ENCODE measurements around the gene ELL3. TPM values are rescaled to one million over a fixed set of nuclear protein-coding genes. Genes with fewer than 3 reads are reported as not detected.

The ELL3 gene
- total RNA-seq, 1 donor from 2014 or later, result 0.24 TPM

GRCh38 chr15:43791993-43792760 is 15.4 kb upstream of the ELL3 start, which contains the start of gene SERF2:
Gene SERF2, plus strand, starts transcription at chr15:43792320. Its CDS starts 57 bp downstream, at chr15:43792377.
- peak; percentile 100 for DNase-seq (ENCODE audit: low spot score)

- no peak for DNase-seq (ENCODE audit: low spot score)
Measured at GRCh38 chr15:43789409-43789808, 12.6 kb upstream of the ELL3 start.

GRCh38 chr15:43779016-43779415 is 2.2 kb upstream of the ELL3 start:
- no peak for DNase-seq (ENCODE audit: low spot score)

- peak; percentile 87 for DNase-seq (ENCODE audit: low spot score)
Measured at GRCh38 chr15:43777267-43777914, 625 bp upstream of the ELL3 start.

GRCh38 chr15:43776101-43776717 is 557 bp downstream of the ELL3 start:
- no peak for DNase-seq (ENCODE audit: low spot score)

GRCh38 chr15:43775411-43775965 is 1.3 kb downstream of the ELL3 start:
- no peak for DNase-seq (ENCODE audit: low spot score)

GRCh38 chr15:43774062-43774461 is 2.7 kb downstream of the ELL3 start:
- DNase-seq (ENCODE audit: low spot score), result no peak

- DNase-seq (ENCODE audit: low spot score), result no peak
Measured at GRCh38 chr15:43772624-43773023, 4.1 kb downstream of the ELL3 start.

GRCh38 chr15:43771816-43772215 is 5.0 kb downstream of the ELL3 start:
- DNase-seq (ENCODE audit: low spot score), result peak; percentile 75

- DNase-seq (ENCODE audit: low spot score), result peak; percentile 54
Measured at GRCh38 chr15:43769584-43770228, 7.1 kb downstream of the ELL3 start.

- DNase-seq (ENCODE audit: low spot score), result no peak
Measured at GRCh38 chr15:43763819-43764446, 12.8 kb downstream of the ELL3 start.

- DNase-seq (ENCODE audit: low spot score), result no peak
Measured at GRCh38 chr15:43762824-43763223, 13.9 kb downstream of the ELL3 start.

GRCh38 chr15:43751885-43752284 is 24.9 kb downstream of the ELL3 start:
- no peak for DNase-seq (ENCODE audit: low spot score)

- no peak for DNase-seq (ENCODE audit: low spot score)
Measured at GRCh38 chr15:43749690-43750345, 26.9 kb downstream of the ELL3 start.

GRCh38 chr15:43748376-43748775 is 28.4 kb downstream of the ELL3 start:
- DNase-seq (ENCODE audit: low spot score), result peak; percentile 8

GRCh38 chr15:43746903-43747309 is 29.9 kb downstream of the ELL3 start:
- DNase-seq (ENCODE audit: low spot score), result peak; percentile 56

GRCh38 chr15:43746245-43746902 is 30.4 kb downstream of the ELL3 start, which contains the start of gene PDIA3:
Gene PDIA3, plus strand, starts transcription at chr15:43746438. Its CDS starts 102 bp downstream, at chr15:43746540.
- peak; percentile 95 for DNase-seq (ENCODE audit: low spot score)

- no peak for DNase-seq (ENCODE audit: low spot score)
Measured at GRCh38 chr15:43735416-43735815, 41.4 kb downstream of the ELL3 start.

GRCh38 chr15:43728053-43728725 is 48.6 kb downstream of the ELL3 start:
- peak; percentile 11 for DNase-seq (ENCODE audit: low spot score)
